Panc1 (cell line): Measurements from ENCODE around the gene GPR55.

Source experiments
- TCF7L2 ChIP-seq: IDR thresholded peaks from 2 replicates; pipeline ENCODE4 v1.6.1; 2011; ENCODE audit warnings: mild to moderate bottlenecking, low read depth, low read length, inconsistent platforms
- TF ChIP-seq, protein P1 (sequence below): fragments of 450-650 bp; IDR thresholded peaks from 2 replicates; pipeline ENCODE4 v1.5.1; 2017; ENCODE audit warnings: mild to moderate bottlenecking

DNA sequence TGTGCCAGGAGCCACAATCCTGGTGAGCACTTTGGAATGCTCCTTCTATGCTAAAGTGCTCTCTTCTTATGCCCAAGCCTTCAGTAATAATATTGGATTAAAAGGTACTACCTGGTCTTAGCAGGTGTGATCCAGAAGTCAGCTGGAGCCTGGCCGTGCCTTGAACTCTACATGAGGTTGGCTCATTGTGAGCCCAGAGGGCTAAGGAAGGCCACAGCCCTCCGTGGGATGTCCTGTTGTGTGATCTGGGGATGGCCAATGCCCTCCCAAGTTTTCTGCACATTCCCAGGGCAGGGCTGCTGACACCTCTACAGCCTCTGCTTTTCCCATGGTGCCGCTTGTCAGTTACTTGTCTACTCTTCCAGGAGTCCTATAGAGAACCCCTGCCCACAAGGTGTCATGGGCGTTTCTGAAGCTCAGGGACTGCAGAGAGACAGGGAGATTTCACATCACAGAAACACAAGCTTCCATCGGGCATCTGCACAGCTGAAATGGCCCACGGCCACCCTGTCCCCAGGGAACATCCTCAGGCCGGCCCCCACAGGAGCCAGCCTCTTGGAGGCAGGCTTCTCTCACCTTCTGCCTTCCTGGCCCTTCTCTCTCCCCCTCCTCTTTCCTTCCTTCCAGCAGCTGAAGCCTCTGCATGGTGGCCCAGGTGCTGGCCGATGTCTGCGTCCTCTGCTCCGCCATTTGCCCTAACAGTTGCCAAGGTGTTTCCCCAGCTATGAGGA is 27.3 kb upstream of the GPR55 start:
- no peak for TF ChIP-seq TCF7L2
- TF ChIP-seq, protein P1, sequence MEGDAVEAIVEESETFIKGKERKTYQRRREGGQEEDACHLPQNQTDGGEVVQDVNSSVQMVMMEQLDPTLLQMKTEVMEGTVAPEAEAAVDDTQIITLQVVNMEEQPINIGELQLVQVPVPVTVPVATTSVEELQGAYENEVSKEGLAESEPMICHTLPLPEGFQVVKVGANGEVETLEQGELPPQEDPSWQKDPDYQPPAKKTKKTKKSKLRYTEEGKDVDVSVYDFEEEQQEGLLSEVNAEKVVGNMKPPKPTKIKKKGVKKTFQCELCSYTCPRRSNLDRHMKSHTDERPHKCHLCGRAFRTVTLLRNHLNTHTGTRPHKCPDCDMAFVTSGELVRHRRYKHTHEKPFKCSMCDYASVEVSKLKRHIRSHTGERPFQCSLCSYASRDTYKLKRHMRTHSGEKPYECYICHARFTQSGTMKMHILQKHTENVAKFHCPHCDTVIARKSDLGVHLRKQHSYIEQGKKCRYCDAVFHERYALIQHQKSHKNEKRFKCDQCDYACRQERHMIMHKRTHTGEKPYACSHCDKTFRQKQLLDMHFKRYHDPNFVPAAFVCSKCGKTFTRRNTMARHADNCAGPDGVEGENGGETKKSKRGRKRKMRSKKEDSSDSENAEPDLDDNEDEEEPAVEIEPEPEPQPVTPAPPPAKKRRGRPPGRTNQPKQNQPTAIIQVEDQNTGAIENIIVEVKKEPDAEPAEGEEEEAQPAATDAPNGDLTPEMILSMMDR: no peak
